ENCODE measurements around the gene CBLB.

The CBLB gene

GRCh38 chr3:105661461-105661860 is 207.4 kb downstream of the CBLB start:
- H3K4me1 Mint-ChIP-seq (ENCODE audit: low read depth) = no peaks in the 10 kb centered on the region
- no peak overlapping the region for H3K4me3 Mint-ChIP-seq
- no peaks in the 10 kb centered on the region for H3K27me3 Mint-ChIP-seq
- no peaks in the 10 kb centered on the region for H3K9me3 Mint-ChIP-seq
- peaks cover 44% of the 10 kb centered on the region for H3K36me3 Mint-ChIP-seq (ENCODE audit: low read depth)
- intact Hi-C loops (cut with micrococcal nuclease) = no loop called here
- no peak overlapping the region for H3K27ac Mint-ChIP-seq

- intact Hi-C loops (cut with micrococcal nuclease) = no loop called here
- Mint-ChIP-seq H3K36me3 (ENCODE audit: low read depth) (peaks cover 30% of the 10 kb centered on the region), H3K4me3 (no peak overlapping the region), H3K4me1 (ENCODE audit: low read depth) (no peaks in the 10 kb centered on the region), H3K27me3 (no peaks in the 10 kb centered on the region), H3K27ac (no peak overlapping the region), H3K9me3 (no peaks in the 10 kb centered on the region)
These were observed 211.9 kb downstream of the CBLB start for GRCh38 chr3:105656651-105657504.

GRCh38 chr3:105653868-105654267 is 214.9 kb downstream of the CBLB start:
- no peak overlapping the region for H3K4me3 Mint-ChIP-seq
- peaks cover 18% of the 10 kb centered on the region for H3K36me3 Mint-ChIP-seq (ENCODE audit: low read depth)
- intact Hi-C loops (cut with micrococcal nuclease) = no loop called here
- no peaks in the 10 kb centered on the region for H3K4me1 Mint-ChIP-seq (ENCODE audit: low read depth)
- H3K27me3 Mint-ChIP-seq = no peaks in the 10 kb centered on the region
- H3K9me3 Mint-ChIP-seq = no peaks in the 10 kb centered on the region
- no peak overlapping the region for H3K27ac Mint-ChIP-seq

- Mint-ChIP-seq H3K9me3 (no peaks in the 10 kb centered on the region), H3K4me3 (no peak overlapping the region), H3K4me1 (ENCODE audit: low read depth) (no peaks in the 10 kb centered on the region), H3K36me3 (ENCODE audit: low read depth) (peaks cover 11% of the 10 kb centered on the region), H3K27me3 (no peaks in the 10 kb centered on the region), H3K27ac (no peak overlapping the region)
- intact Hi-C loops (cut with micrococcal nuclease) = no loop called here
These were observed 215.6 kb downstream of the CBLB start for GRCh38 chr3:105653166-105653565.

GRCh38 chr3:105649480-105649879 is 219.3 kb downstream of the CBLB start:
- Mint-ChIP-seq H3K27me3 (no peaks in the 10 kb centered on the region), H3K4me3 (no peak overlapping the region), H3K27ac (no peak overlapping the region), H3K9me3 (no peaks in the 10 kb centered on the region), H3K36me3 (ENCODE audit: low read depth) (no peaks in the 10 kb centered on the region), H3K4me1 (ENCODE audit: low read depth) (no peaks in the 10 kb centered on the region)
- intact Hi-C loops (cut with micrococcal nuclease) = no loop called here

- Mint-ChIP-seq H3K27me3 (no peaks in the 10 kb centered on the region), H3K27ac (no peak overlapping the region), H3K36me3 (ENCODE audit: low read depth) (no peaks in the 10 kb centered on the region), H3K9me3 (no peaks in the 10 kb centered on the region), H3K4me3 (no peak overlapping the region), H3K4me1 (ENCODE audit: low read depth) (no peaks in the 10 kb centered on the region)
- intact Hi-C loops (cut with micrococcal nuclease) = no loop called here
These were observed 221.8 kb downstream of the CBLB start for GRCh38 chr3:105647047-105647446.

GRCh38 chr3:105639131-105639530 is 229.7 kb downstream of the CBLB start:
- Mint-ChIP-seq H3K4me3 (no peak overlapping the region), H3K27me3 (no peaks in the 10 kb centered on the region), H3K4me1 (ENCODE audit: low read depth) (no peaks in the 10 kb centered on the region), H3K9me3 (no peaks in the 10 kb centered on the region), H3K36me3 (ENCODE audit: low read depth) (no peaks in the 10 kb centered on the region), H3K27ac (no peak overlapping the region)
- intact Hi-C loops (cut with micrococcal nuclease) = no loop called here

GRCh38 chr3:105634708-105635107 is 234.1 kb downstream of the CBLB start:
- H3K27me3 Mint-ChIP-seq = no peaks in the 10 kb centered on the region
- H3K27ac Mint-ChIP-seq = no peak overlapping the region
- H3K4me1 Mint-ChIP-seq (ENCODE audit: low read depth) = no peaks in the 10 kb centered on the region
- intact Hi-C loops (cut with micrococcal nuclease) = no loop called here
- H3K4me3 Mint-ChIP-seq = no peak overlapping the region
- H3K9me3 Mint-ChIP-seq = no peaks in the 10 kb centered on the region
- no peaks in the 10 kb centered on the region for H3K36me3 Mint-ChIP-seq (ENCODE audit: low read depth)

GRCh38 chr3:105629718-105630117 is 239.1 kb downstream of the CBLB start:
- Mint-ChIP-seq H3K27me3 (no peaks in the 10 kb centered on the region), H3K36me3 (ENCODE audit: low read depth) (no peaks in the 10 kb centered on the region), H3K4me1 (ENCODE audit: low read depth) (no peaks in the 10 kb centered on the region), H3K9me3 (no peaks in the 10 kb centered on the region), H3K27ac (no peak overlapping the region), H3K4me3 (no peak overlapping the region)
- intact Hi-C loops (cut with micrococcal nuclease) = no loop called here

- no peaks in the 10 kb centered on the region for H3K9me3 Mint-ChIP-seq
- peaks cover 5% of the 10 kb centered on the region for H3K4me1 Mint-ChIP-seq (ENCODE audit: low read depth)
- intact Hi-C loops (cut with micrococcal nuclease) = no loop called here
- H3K36me3 Mint-ChIP-seq (ENCODE audit: low read depth) = no peaks in the 10 kb centered on the region
- no peak overlapping the region for H3K4me3 Mint-ChIP-seq
- no peak overlapping the region for H3K27ac Mint-ChIP-seq
- H3K27me3 Mint-ChIP-seq = no peaks in the 10 kb centered on the region
These were observed 242.1 kb downstream of the CBLB start for GRCh38 chr3:105626739-105627138.

- intact Hi-C loops (cut with micrococcal nuclease) = no loop called here
- H3K36me3 Mint-ChIP-seq (ENCODE audit: low read depth) = no peaks in the 10 kb centered on the region
- no peaks in the 10 kb centered on the region for H3K9me3 Mint-ChIP-seq
- no peak overlapping the region for H3K4me3 Mint-ChIP-seq
- no peak overlapping the region for H3K27ac Mint-ChIP-seq
- peaks cover 5% of the 10 kb centered on the region for H3K4me1 Mint-ChIP-seq (ENCODE audit: low read depth)
- no peaks in the 10 kb centered on the region for H3K27me3 Mint-ChIP-seq
These were observed 246.6 kb downstream of the CBLB start for GRCh38 chr3:105622169-105622568.

- H3K4me3 Mint-ChIP-seq = no peak overlapping the region
- H3K27ac Mint-ChIP-seq = no peak overlapping the region
- no peaks in the 10 kb centered on the region for H3K9me3 Mint-ChIP-seq
- intact Hi-C loops (cut with micrococcal nuclease) = no loop called here
- no peaks in the 10 kb centered on the region for H3K36me3 Mint-ChIP-seq (ENCODE audit: low read depth)
- peaks cover 5% of the 10 kb centered on the region for H3K4me1 Mint-ChIP-seq (ENCODE audit: low read depth)
- no peaks in the 10 kb centered on the region for H3K27me3 Mint-ChIP-seq
These were observed 248.6 kb downstream of the CBLB start for GRCh38 chr3:105620236-105620635.

GRCh38 chr3:105619651-105620050 is 249.2 kb downstream of the CBLB start:
- no peak overlapping the region for H3K27ac Mint-ChIP-seq
- intact Hi-C loops (cut with micrococcal nuclease) = no loop called here
- no peaks in the 10 kb centered on the region for H3K27me3 Mint-ChIP-seq
- H3K36me3 Mint-ChIP-seq (ENCODE audit: low read depth) = no peaks in the 10 kb centered on the region
- H3K4me3 Mint-ChIP-seq = no peak overlapping the region
- peaks cover 5% of the 10 kb centered on the region for H3K4me1 Mint-ChIP-seq (ENCODE audit: low read depth)
- H3K9me3 Mint-ChIP-seq = no peaks in the 10 kb centered on the region

GRCh38 chr3:105618556-105618955 is 250.3 kb downstream of the CBLB start:
- no peak overlapping the region for H3K4me3 Mint-ChIP-seq
- intact Hi-C loops (cut with micrococcal nuclease) = no loop called here
- no peaks in the 10 kb centered on the region for H3K27me3 Mint-ChIP-seq
- H3K4me1 Mint-ChIP-seq (ENCODE audit: low read depth) = peaks cover 5% of the 10 kb centered on the region
- no peaks in the 10 kb centered on the region for H3K36me3 Mint-ChIP-seq (ENCODE audit: low read depth)
- no peaks in the 10 kb centered on the region for H3K9me3 Mint-ChIP-seq
- no peak overlapping the region for H3K27ac Mint-ChIP-seq
